GM11168 (cell line): ENCODE measurements around the gene FOXO1.

Experiments
- in situ Hi-C: fragments of 300-500 bp; cut with MboI; formaldehyde crosslinking; loops from one replicate; pipeline ENCODE4 v1.12.0; 2022; ENCODE audit warnings: low sequenced_read_pairs; ENCODE audit not compliant: unreplicated experiment

Gene FOXO1

DNA sequence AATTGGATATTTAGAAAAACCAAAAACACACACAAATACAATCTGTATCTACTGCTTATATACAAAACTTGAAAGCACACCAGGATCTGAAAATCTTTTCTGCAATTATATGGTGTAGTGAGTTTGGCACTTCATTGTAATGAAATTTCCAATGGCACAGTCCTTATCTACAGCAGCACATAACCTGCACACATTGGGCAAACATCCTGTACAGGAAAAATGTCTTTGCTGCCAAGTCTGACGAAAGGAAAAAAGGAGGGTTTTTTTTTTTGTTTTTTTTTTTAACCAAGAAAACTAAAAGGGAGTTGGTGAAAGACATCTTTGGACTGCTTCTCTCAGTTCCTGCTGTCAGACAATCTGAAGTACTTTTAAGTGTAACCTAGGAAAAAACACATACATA is 107.8 kb downstream of the FOXO1 start:
- in situ Hi-C loops = no loop called here

DNA sequence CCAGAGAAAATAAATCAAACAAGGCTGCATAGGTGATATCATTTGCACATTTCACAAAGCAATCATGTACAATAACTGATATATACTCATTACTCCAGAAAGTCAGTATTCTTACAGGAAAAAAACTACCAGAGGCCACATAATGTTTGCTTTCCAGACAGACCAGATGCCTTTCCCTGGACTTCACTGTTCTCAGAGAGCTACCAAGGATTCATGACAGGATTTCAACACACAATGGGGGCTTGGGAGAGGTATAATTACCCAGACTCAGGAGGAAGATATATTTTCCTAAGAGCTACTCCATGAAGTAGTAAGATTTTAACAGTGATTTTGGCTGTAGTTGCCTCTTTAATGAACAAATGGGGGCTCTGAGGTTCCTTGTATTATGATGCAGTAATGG is 110.0 kb downstream of the FOXO1 start:
- in situ Hi-C loops = no loop called here

DNA sequence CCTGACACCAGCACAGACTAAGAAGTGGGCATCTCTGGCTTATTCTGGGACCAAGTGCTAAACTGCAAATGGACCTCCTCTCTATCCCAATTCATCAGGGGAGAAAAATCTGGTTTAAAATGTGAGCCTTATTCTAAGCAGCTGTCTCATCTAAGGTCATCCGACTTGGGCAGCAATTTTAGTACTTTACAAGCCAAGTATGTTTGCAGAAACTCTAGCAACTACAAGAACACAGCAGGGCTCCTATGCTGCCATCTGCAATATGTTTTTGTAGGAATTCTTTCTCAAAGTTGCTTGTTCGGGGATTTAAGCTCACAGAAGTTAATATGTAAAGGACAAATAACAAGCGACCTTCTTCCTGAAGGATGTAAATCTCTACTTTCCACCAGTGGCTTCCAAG is 113.1 kb downstream of the FOXO1 start:
- in situ Hi-C loops = no loop called here

DNA sequence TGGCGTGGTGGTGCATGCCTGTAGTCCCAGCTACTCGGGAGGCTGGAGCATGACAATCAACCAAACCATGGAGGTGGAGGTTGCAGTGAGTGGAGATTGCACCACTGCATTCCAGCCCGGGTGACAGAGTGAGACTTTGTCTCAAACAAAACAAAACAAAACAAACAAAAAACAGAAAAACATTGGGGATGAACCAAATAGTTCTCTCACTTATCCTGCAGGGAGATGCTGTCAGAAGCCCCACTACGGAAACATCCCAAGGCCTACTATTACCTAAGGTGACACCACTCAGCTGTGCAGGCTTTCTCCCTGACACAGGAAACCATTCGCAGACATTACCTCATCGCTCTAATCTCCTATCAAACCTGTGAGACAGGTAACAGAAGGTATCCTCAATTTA is 113.5 kb downstream of the FOXO1 start:
- in situ Hi-C loops = no loop called here

DNA sequence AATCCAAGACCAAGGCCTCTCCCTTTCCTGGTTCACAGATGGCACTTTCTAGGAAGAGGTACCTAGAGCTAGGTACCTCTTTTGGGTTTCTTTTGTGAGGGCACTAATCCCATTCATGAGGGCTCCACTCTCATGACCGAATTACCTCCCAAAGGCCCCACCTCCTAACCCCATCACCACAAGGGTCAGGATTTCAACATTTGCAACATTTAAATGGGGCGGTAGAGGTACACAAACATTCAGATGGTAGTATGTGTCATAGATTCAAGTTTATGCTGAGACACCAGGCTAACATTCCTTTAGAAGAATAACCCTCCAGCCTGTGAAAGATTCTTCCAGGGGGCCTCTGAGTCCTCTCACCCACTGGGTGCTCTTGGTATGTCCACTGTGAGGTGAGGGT is 116.3 kb downstream of the FOXO1 start:
- in situ Hi-C loops = no loop called here

DNA sequence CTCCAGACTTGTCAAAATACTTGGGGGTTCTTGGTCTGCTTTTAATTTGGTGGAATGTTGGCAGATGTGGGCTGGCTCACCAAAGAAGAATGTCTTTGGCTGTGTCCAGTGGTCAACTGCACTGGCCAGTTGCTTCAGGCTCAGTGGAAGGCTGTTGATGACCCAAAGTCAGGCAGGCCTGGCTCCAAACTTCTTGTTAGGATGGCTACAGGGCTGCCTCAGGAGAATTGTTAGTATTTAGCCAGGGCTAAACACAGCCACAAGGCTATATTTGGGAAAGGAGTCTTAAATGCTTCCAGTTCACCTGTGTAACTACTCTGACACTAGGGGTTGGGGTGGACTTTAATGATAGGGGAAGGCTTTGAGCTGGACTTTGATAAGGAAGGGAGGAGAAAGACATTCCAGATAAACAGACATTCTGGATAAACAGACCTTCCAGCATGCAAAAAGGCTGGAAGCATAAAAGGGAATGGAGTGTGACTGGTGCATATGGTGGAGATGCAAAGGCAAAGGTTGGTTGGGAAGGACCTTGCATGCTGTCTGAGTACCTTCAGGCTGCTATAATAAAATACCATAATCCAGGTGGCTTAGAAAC is 116.8 kb downstream of the FOXO1 start:
- in situ Hi-C loops = no loop called here

DNA sequence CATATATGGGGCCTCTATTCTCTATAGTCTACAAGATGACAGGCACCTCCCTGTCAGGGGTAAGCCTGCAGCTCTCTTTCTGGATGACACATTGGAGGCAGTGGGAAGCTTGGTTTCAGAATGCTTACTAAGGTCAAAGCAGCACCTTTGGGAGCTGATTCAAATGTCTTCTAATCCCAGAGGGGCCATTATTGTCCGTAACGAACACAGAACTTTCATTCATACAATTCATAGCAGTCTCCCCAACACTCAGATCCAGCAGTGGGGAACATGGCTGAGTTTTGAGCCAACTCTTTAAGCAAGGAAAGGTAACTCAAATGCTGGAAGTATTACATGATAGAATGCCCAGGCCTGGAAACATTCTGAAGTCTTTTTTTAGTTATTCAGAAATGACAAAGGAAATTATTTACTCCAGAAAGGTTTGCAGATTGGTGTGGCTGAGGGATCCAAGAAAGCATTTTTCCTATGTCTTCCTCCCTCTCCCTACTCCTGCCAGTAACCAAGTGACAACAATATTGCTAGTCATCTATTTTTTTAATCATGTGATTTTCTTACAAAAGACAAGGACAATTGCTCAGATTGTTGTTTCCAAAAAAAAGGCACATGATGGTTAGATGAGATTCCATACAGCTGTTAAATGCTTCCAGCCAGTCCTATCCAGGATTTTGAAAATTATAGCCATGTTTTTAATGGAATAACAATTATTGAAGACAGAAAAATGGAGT is 118.7 kb downstream of the FOXO1 start:
- in situ Hi-C loops = no loop called here

DNA sequence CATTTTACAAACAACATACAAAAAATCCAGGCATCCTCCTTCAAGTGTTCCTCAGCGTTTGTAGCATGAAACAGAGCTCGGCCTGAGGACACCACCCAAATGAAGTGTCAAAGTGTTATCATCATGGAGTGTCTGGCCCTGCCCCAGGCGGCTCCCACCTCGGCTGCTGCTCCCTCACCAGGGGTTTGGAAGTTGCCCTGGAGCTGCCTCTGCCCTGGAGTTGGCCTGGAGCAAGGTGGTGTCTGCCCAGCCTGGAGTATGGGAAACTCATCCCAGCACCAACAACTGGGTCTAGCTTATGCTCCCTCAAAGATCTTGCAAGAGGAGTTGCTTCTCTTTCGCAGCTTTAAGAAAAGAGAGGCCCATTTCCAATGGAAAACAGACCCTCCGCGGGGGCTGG is 120.4 kb downstream of the FOXO1 start:
- in situ Hi-C loops = no loop called here

DNA sequence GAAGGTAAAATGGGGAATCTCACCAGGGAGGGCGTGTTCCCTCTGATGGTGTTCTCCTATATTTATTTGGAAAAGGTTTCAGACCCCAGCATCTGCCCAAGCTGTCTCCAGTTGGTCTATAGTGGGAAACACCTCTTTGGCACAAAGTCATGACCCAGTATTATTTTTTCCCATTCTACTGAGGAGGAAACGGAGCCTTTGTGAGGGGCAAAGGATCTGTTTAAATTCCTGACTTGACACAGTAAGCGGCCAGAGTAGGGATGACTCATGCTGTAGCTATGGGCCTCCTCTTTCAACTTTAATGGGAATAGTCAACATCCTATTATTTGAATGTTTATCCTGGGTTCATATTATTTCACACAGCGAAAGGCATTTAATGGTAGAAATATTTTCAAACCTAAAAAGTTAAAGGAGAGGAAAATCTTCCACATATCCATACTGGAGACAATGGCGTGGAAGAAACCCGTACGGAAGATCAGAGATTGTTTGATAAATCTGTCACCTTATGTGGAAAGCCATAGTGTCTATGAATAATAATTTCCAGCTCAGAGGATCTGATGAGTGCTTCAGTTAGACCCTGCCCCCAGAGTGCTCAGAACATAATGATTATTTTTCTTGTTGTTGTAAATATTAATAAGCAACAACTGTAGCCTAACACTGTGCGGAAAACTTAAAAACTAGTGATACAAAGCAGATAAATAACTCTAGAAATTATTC is 126.0 kb downstream of the FOXO1 start:
- in situ Hi-C loops = no loop called here

DNA sequence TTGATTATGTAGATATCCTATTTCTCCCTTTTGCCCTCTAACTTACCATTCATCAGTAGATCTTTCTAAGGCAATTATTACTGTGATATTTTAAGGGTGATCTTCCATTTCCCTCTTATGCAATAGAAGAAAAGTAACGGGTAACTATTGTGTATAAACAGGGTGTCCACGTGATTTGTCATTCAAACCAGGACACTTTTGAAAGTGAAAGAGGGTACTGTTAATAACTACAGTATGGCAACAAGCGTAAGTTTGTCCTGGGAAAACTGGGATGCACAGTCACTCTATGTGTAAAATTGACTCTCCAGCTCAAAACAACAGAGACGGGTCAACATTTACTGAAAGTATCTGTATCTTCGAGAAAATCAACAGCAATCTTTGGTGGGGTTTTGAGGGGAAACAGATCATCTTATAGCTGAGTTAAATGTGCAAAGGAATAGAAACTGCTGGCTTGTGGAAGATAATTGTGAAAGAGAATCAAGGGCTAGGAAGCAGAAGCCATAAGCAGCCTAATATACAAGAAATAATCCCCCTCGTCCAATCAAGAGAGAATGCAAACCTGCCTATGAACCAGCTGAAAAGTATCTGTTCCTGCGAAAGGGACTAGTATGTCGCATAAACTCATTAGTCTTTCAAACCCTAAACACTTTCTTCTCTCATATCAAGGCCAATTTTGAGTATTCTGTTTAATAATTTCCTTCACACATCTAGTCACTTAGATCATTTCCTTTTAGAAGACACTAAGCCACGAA is 126.7 kb downstream of the FOXO1 start:
- in situ Hi-C loops = no loop called here

DNA sequence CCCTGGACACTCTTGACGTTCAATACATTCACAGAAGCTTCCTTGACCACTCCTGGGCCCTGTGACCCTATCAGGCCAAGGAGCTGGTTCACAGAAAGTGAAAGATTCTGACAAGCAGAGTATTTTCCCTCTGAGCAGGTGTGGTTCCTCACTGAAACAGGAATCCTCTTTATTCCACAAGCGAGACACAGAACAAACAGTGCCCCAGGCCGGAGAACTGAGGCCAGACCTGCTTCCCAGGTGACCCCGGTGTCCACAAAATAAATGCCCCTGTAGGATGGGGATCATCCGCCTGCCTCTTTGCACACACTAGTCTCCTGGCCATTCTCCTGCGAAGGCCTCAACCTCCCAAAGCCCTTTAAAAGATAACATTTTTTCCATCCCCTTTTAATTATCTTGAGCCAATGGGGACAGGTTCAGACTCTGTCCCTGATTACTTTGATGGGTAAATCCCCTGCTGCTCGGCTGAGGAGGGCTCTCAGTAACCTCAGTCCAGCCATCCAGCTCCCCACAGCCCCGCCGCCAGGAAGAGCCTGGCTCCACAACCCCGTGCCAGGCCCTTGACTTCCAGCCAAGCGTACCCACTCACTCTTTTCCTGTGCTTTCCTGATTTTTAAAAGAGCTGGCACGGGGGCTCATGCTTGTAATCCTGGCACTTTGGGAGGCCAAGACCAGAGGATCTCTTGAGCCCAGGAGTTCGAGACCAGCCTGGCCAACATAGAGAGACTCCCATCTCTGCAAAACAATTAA is 129.1 kb downstream of the FOXO1 start:
- in situ Hi-C loops = no loop called here

DNA sequence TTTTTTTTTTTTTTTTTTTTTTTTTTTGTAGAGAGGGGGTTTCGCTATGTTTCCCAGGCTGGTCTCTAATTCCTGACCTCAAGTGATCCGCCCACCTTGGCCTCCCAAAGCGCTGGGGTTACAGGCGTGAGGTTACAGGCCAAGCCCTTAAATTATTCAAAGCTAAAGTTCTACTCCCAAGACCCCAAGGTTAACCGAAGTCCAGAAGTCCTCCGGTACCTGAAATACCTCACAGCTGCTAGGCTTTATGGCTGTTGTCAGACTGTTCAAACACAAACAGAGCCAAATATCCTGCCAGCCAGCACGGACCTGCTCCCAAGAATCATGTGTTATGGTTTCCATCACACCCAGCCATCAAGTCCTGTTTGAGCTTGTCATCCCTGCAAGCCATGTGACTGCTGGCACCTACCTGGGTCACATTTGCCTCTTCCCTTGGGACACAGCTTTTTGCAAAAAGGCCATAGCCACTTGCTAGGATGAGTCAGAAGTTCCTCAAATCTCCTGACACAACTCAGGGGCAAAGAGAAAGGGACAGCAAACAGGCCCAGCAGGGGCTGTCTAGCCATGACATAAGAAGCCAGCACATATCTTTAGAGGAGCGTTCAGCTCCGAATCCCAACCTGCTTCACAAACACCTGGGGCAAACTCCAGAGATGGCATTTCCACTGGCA is 129.9 kb downstream of the FOXO1 start:
- in situ Hi-C loops = no loop called here

DNA sequence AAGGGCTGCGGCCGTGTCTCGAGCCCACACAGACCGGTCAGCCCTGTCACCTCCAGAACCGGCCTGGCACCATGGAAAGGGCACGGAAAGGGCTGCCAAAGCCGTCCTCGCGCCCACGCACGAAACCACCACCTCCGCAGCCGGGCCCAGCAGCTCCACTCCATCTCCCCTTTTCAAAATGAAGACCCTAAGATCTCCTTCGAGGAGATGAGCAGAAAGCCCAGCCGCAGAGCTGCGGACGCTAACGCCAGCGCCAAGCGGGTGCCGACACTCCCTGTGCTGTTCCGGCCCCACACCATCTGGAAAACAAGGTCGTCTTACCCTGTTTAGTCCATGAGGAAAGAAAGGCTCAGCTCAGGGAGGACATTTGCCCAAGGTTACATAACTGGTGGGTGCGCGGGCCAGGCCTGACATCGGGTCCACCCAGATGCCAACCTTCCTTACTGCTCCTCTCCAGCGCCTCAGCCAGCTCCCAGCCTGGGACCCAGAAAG is 131.1 kb downstream of the FOXO1 start:
- in situ Hi-C loops = no loop called here

DNA sequence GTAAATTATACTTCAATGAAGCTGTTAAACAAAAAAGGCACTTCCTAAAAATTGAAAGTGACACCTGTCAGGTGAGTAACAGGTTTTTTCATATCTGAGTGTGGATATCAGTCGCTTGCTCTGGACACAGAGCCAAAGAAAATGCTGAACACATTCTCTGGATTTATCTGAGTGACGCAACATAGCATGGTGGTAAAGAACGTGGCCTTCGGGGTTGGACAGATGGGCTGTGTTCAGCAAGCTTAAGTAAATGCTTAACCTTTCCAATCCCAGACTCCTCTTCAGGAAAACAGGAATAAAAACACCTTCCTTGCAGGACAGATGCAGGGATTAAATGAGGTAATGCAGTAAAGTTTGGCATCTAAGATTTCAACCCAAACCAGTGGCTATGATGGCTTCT is 132.0 kb downstream of the FOXO1 start:
- in situ Hi-C loops = no loop called here

DNA sequence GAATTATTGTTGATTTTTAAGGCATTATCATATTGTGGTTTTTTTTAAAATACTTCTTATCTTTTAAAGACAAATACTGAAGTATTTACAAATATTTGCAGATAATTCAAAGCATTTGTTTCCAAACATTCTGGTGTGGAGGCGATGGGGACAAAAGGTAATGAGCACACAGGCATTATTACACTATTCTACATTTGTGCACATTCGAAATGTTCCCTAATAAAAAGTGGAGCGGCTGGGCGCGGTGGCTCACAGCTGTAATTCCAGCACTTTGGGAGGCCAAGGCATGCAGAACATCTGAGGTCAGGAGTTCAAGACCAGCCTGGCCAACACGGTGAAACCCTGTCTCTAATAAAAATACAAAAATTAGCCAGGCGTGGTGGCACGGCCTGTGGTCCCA is 133.4 kb downstream of the FOXO1 start:
- in situ Hi-C loops = no loop called here

DNA sequence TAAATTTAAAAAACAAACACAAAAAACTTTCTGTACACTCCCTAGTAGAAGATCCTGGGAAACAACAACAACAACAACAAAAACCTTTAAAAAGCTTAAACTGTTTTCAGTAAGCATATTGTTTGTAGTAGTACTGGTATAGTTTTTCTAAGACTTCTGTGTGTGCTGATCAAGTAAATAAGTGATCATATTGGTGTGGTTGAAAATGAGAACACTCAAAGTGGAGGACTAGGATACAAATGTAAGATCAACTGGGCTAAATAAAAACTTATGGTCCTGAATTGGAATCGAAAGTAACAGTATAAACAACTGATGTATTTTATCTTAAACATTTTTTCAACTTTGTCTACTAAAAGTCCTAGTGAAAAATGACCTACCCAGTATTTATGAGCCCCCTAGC is 135.5 kb downstream of the FOXO1 start:
- in situ Hi-C loops = no loop called here

DNA sequence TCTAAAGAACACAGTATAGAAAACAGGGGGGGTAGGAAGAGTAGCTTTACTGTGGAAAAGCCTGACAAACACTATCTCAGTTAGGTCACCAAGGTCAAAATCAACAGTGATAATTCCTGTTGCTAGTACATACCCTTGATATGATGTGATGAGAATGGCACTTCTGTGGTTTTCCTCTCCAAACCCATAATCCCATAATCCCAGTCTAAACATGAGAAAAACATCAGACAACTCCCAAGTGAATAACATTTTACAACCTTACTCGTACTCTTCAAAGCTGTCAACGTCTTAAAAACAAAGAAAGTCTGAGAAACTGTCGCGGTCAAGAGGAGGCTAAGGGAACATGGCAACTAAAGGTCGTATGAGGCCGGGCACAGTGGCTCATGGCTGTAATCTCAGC is 137.6 kb downstream of the FOXO1 start:
- in situ Hi-C loops = no loop called here

DNA sequence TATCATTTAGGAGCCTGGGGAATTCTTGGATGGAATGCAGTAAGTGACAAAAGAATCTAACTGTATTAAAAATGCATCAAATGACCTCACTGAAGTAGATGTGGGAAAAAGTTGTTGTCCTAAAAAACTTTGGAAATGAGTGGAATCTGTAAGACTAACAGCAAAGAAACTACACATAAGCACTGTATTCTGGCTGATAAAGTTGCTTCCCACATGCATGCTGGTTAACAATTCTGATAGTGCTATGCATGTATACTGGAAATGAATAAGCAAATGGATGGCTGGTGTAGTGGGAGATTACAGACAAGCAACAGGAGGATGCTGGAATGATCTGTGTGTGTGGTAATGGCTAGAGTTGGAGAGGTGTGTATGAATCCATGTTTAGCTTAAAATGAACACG is 138.5 kb downstream of the FOXO1 start:
- in situ Hi-C loops = no loop called here

DNA sequence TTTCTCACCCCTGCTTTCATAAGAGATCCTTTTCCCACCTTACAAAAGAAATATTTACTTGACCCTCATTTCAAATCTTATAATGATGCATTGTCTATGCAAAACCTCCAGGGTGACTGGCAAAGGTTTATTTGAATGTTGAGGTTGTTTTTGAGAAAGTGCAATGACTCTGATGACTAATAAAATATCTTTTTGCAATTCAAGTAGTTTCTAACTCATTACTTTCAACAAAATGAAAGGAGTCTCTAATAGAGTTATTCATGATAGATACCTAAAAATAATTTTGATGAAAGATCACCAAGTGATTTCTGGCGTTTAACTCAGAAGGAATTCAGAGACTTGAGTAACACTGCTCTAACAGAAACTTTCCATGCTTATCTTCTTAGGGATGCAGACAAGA is 144.2 kb downstream of the FOXO1 start:
- in situ Hi-C loops = no loop called here

DNA sequence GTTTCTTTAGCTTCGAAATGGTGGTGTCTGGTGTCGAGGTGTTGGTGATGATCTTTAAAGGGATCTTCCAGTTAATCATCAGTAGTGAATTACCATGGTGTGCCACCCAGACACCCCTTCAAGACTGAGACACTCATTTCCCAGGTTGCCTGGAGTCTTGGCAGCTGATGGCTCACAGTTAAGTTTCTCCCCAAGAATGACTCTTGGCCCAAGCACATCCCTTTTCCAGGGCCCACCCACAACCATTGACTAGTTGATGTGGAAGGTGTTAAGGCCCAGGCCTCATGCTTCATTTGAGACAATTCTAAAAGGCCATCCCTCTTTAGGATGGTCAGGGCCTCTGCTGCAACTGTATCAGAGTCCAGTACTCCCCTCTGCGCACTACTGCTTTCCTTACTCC is 145.5 kb downstream of the FOXO1 start:
- in situ Hi-C loops = no loop called here
